NCI-H2107 treated with DMSO at 0.1 percent for 48 hours (cell line): ENCODE data around the gene NFAM1.

ENCODE experiments used
- DNase-seq: peaks from one replicate; lab custom pipeline; 2025; ENCODE audit not compliant: unreplicated experiment; lab: John Stamatoyannopoulos, UW

Gene NFAM1

GRCh38 chr22:42416671-42417230 is 15.5 kb downstream of the NFAM1 start:
- DNase-seq = no peak

GRCh38 chr22:42414565-42415303 is 17.5 kb downstream of the NFAM1 start:
- DNase-seq = no peak

- no peak for DNase-seq
These were observed 18.2 kb downstream of the NFAM1 start for GRCh38 chr22:42414021-42414420.

GRCh38 chr22:42412744-42413333 is 19.4 kb downstream of the NFAM1 start:
- DNase-seq = no peak

GRCh38 chr22:42410708-42411107 is 21.5 kb downstream of the NFAM1 start:
- DNase-seq = no peak

GRCh38 chr22:42408810-42409529 is 23.2 kb downstream of the NFAM1 start:
- DNase-seq = no peak

GRCh38 chr22:42408276-42408675 is 23.9 kb downstream of the NFAM1 start:
- DNase-seq = no peak

- DNase-seq = no peak
These were observed 27.9 kb downstream of the NFAM1 start for GRCh38 chr22:42404266-42404665.

- no peak for DNase-seq
These were observed 30.5 kb downstream of the NFAM1 start for GRCh38 chr22:42401535-42402334.

GRCh38 chr22:42400811-42401534 is 31.2 kb downstream of the NFAM1 start:
- no peak for DNase-seq

GRCh38 chr22:42399315-42400271 is 32.6 kb downstream of the NFAM1 start:
- DNase-seq = peak; percentile 93

- DNase-seq = no peak
These were observed 34.6 kb downstream of the NFAM1 start for GRCh38 chr22:42397332-42398249.

- no peak for DNase-seq
These were observed 35.4 kb downstream of the NFAM1 start for GRCh38 chr22:42396621-42397331.

GRCh38 chr22:42389143-42389542 is 43.1 kb downstream of the NFAM1 start:
- no peak for DNase-seq

- DNase-seq = peak; percentile 74
These were observed 43.9 kb downstream of the NFAM1 start for GRCh38 chr22:42388130-42388797.

GRCh38 chr22:42387631-42388030 is 44.6 kb downstream of the NFAM1 start:
- DNase-seq = no peak

GRCh38 chr22:42385696-42386095 is 46.5 kb downstream of the NFAM1 start:
- DNase-seq = no peak
